Adrenal gland (tissue), 12 donors: Measurements from ENCODE around the gene CD81. TPM values are rescaled to one million over a fixed set of nuclear protein-coding genes. Genes with fewer than 3 reads are reported as not detected.

Experiments
- DNase-seq, 7 donors: peaks; one replicate each; pipeline ENCODE4 v3.0.0-alpha.2; 2019 to 2020
- H3K27ac ChIP-seq, 5 donors: fragments of 200-600 bp; sonication (generic) in 4 of 5; 1 replicate in 3 of 5; 2 replicates in 2 of 5; pipeline versions ENCODE4 v1.5.1 to v1.8.0; 2016 to 2020; ENCODE audit warnings: mild to moderate bottlenecking in 1 of 5
- H3K27me3 ChIP-seq: fragments of 200-600 bp; 2 replicates; pipeline ENCODE4 v1.8.0; 2021
- H3K36me3 ChIP-seq, 2 donors: fragments of 200-600 bp; replicated peaks in 1 of 2; 1 replicate in 1 of 2; 2 replicates in 1 of 2; pipeline versions ENCODE4 v1.5.1 to v1.8.0; 2018 to 2022
- H3K4me1 ChIP-seq, 2 donors: fragments of 200-600 bp; replicated peaks in 1 of 2; 1 replicate in 1 of 2; 2 replicates in 1 of 2; pipeline versions ENCODE4 v1.5.1 to v1.8.0; 2018 to 2021
- H3K4me3 ChIP-seq, 4 donors: fragments of 200-600 bp; sonication (generic) in 3 of 4; one replicate each; pipeline ENCODE4 v1.5.1; 2016 to 2018
- H3K9me3 ChIP-seq, 3 donors: fragments of 200-600 bp; sonication (generic) in 1 of 3; replicated peaks in 1 of 3; 1 replicate in 2 of 3; 2 replicates in 1 of 3; pipeline versions ENCODE4 v1.5.1 to v1.8.0; 2016 to 2021
- CTCF ChIP-seq, 6 experiments: fragments of 450-650 bp in 4 of 6; fragments of 200-600 bp in 2 of 6; sonication (generic) in 1 of 6; IDR thresholded peaks; 1 replicate in 5 of 6; 2 replicates in 1 of 6; pipeline versions ENCODE4 v1.5.1 to v1.8.0; 2016 to 2021; ENCODE audit warnings: antibody characterized with exemption in 6 of 6, mild to moderate bottlenecking in 2 of 6, moderate library complexity in 1 of 6
- POLR2A ChIP-seq, 2 donors: fragments of 450-650 bp; IDR thresholded peaks; one replicate each; pipeline ENCODE4 v1.6.1; 2017; ENCODE audit warnings: antibody characterized with exemption in 2 of 2, mild to moderate bottlenecking in 2 of 2, moderate library complexity in 1 of 2
- WGBS, 4 donors: extraction: QIAGEN DNeasy Blood & Tissue Kit in 2 of 4; methylation state at CpG; one replicate each; pipeline versions ENCODE4 v1.1.5 to v1.1.7; 2013 to 2017; 5-methylcytosine and 5-hydroxymethylcytosine counted together
- intact Hi-C, 2 donors: fragments of 100-400 bp; cut with DNase I; formaldehyde crosslinking; loops; one replicate each; pipeline versions ENCODE4 v1.14.1 to v1.15.0; 2022 to 2023
- polyA plus RNA-seq, 3 donors: library from polyadenylated mRNA; stranded (reverse); fragments of 200-250 nt in 2 of 3; fragments of 350-450 nt in 1 of 3; fragmentation: Illumina TruSeq in 1 of 3; extraction: RNeasy Lipid Tissue Mini Kit (QIAGEN cat#74804) in 1 of 3; gene quantifications; one replicate each; pipeline ENCODE4 v1.2.3, GENCODE V29; 2013 to 2014
- total RNA-seq, 9 donors: library from RNA; depleted of rRNA in 4 of 9; stranded (reverse); fragments of >200 nt in 4 of 9; fragments of 120-200 nt in 1 of 9; fragmentation: NEBNext Ultra II Directional in 1 of 9; extraction: Animal tissue kit (Norgen Biotek cat#: 25700) in 1 of 9; gene quantifications; one replicate each; pipeline versions ENCODE4 v1.1.0 to v1.2.4, GENCODE V29; 2013 to 2023
- donor health status: healthy with polysubstance abuse.
- donor health status: Bipolar disorder and iron deficiency.
- donor health status: DM: yes; HTN: yes; CAD: no.
- donor health status: DM: no; HTN: no; CAD: no.
- donor health status: DM: no; HTN: no; CAD: no.
- donor health status: DM: yes; HTN: yes; CAD: no.

Gene CD81
- total and polyA plus RNA-seq, 12 donors, result 40.9 to 444 (median 275) TPM

- Histone ChIP-seq H3K9me3 (no peaks in the 10 kb centered on the region), H3K27me3 (peaks cover 25% of the 10 kb centered on the region), H3K4me3 (no peak overlapping the region), H3K27ac (no peak overlapping the region), H3K4me1 (no peaks in the 10 kb centered on the region), H3K36me3 (no peaks in the 10 kb centered on the region)
- intact Hi-C loops, result no loop called here
- no peak for DNase-seq
- TF ChIP-seq POLR2A (IDR thresholded peaks at IDR 0.05), result no peak
- no peak for TF ChIP-seq CTCF (IDR thresholded peaks at IDR 0.05)
- 61 to 76% (median 69%) methylated on average over 15 to 30 of the region's 30 CpGs for WGBS, 4 donors
Measured at GRCh38 chr11:2411446-2412305, 34.6 kb downstream of the CD81 start.

- no peak for TF ChIP-seq POLR2A (IDR thresholded peaks at IDR 0.05)
- Histone ChIP-seq H3K4me3 (no peak overlapping the region), H3K27me3 (peaks cover 25% of the 10 kb centered on the region), H3K27ac (no peak overlapping the region), H3K4me1 (no peaks in the 10 kb centered on the region), H3K9me3 (no peaks in the 10 kb centered on the region), H3K36me3 (no peaks in the 10 kb centered on the region)
- DNase-seq, result no peak
- 85 to 95% (median 87%) methylated on average over 6 of the region's 6 CpGs; no CpG with 5 or more reads in 1 of the 4 donors for WGBS, 4 donors
- intact Hi-C loops, result no loop called here
Measured at GRCh38 chr11:2412323-2412722, 35.2 kb downstream of the CD81 start.

GRCh38 chr11:2413742-2414579, 36.9 kb downstream of the CD81 start:
- Histone ChIP-seq H3K27me3 (peaks cover 21% of the 10 kb centered on the region), H3K4me1 (no peaks in the 10 kb centered on the region), H3K36me3 (no peaks in the 10 kb centered on the region), H3K27ac (no peak overlapping the region), H3K9me3 (no peaks in the 10 kb centered on the region), H3K4me3 (no peak overlapping the region)
- DNase-seq, result no peak
- 85 to 96% (median 88%) methylated on average over 5 to 43 of the region's 43 CpGs for WGBS, 4 donors
- intact Hi-C loops, result no loop called here
- TF ChIP-seq CTCF (IDR thresholded peaks at IDR 0.05), result no peak
- TF ChIP-seq POLR2A (IDR thresholded peaks at IDR 0.05), result no peak

- H3K9me3 ChIP-seq, result no peaks in the 10 kb centered on the region
- H3K27ac ChIP-seq, result no peak overlapping the region
- WGBS, 4 donors, result 86 to 92% (median 89%) methylated on average over 32 to 35 of the region's 35 CpGs
- no peaks in the 10 kb centered on the region for H3K4me1 ChIP-seq
- no peak for DNase-seq
- peaks cover 21% of the 10 kb centered on the region for H3K27me3 ChIP-seq
- no peak overlapping the region for H3K4me3 ChIP-seq
- intact Hi-C loops, result no loop called here
- no peak for TF ChIP-seq POLR2A (IDR thresholded peaks at IDR 0.05)
- TF ChIP-seq CTCF (IDR thresholded peaks at IDR 0.05), result no peak
- H3K36me3 ChIP-seq, result no peaks in the 10 kb centered on the region
Measured at GRCh38 chr11:2414616-2415015, 37.5 kb downstream of the CD81 start.
